ENCODE data around the gene ATAT1. TPM values are rescaled to one million over a fixed set of nuclear protein-coding genes. Genes with fewer than 3 reads are reported as not detected.

The ATAT1 gene
- total and polyA plus RNA-seq, 10 of the 15 experiments (the other 5 are each of a cell fraction or from before 2014, with no cell fraction given) = 1.1 to 14.2 (median 6.9) TPM

- TF ChIP-seq TBL1XR1 (IDR thresholded peaks at IDR 0.05; ENCODE audit: low read depth, low read length) (no peak), SIN3A (IDR thresholded peaks at IDR 0.05; ENCODE audit: low read depth, low read length) (peak; percentile 45; the same call in 1 of the 2 replicates), NFXL1 (IDR thresholded peaks at IDR 0.05; ENCODE audit: borderline replicate concordance) (no peak), RBBP5 (conservative IDR thresholded peaks at IDR 0.05) (no peak), EED (IDR thresholded peaks at IDR 0.05; ENCODE audit: low read depth) (no peak), REST (IDR thresholded peaks at IDR 0.05; ENCODE audit: low read depth, low read length) (no peak), ZNF207 (IDR thresholded peaks at IDR 0.05; ENCODE audit: borderline replicate concordance) (0 out of 2 replicates have a peak, but pooled peaks have one; percentile 53), RAD21 (IDR thresholded peaks at IDR 0.05; ENCODE audit: insufficient read depth, low read depth, low read length) (peak; percentile 97), ATF3 (IDR thresholded peaks at IDR 0.05; ENCODE audit: borderline replicate concordance, extremely low read depth, low read depth, low read length) (no peak), NKRF (conservative IDR thresholded peaks at IDR 0.05) (peak; percentile 65), RFX5 (IDR thresholded peaks at IDR 0.05; ENCODE audit: low read depth, low read length) (no peak), MLLT1 (IDR thresholded peaks at IDR 0.05) (no peak), SMARCA5 (IDR thresholded peaks at IDR 0.05) (peak; percentile 92), POU2F2 (IDR thresholded peaks at IDR 0.05; ENCODE audit: borderline replicate concordance, low read depth, low read length) (0 out of 3 replicates have a peak, but pooled peaks have one; percentile 24), CBFB (IDR thresholded peaks at IDR 0.05; ENCODE audit: low read depth) (peak; percentile 89), EGR1 (IDR thresholded peaks at IDR 0.05; ENCODE audit: borderline replicate concordance in 1 of 2, low read depth in 2 of 2, low read length in 2 of 2) (peak in 1 of 2 experiments; percentile 93; a peak in 2 of 3 replicates), RELA (IDR thresholded peaks at IDR 0.05; ENCODE audit: borderline replicate concordance, partially characterized antibody) (peak; percentile 47)
Observed at GRCh38 chr6:30678964-30679726, 52.5 kb downstream of the ATAT1 start (continued).

Data from GM12878 (cell line).